Measurements from ENCODE around the gene RTN4IP1.
"Not testable (repeated sequence)": the region's sequence is repeated elsewhere in the genome, so short reads cannot be mapped to it uniquely, and the experiment has no call there.

RTN4IP1 gene

GRCh38 chr6:106629103-106629858 is at the start of gene RTN4IP1, which contains the start of gene QRSL1:
TSS of gene RTN4IP1 (minus strand) at chr6:106629498. CDS start at chr6:106629021, 477 bp downstream.
TSS of gene QRSL1 (plus strand) at chr6:106629578. CDS start at chr6:106629682, 104 bp downstream.
- DNase-seq: peak; percentile 5 to 80

GRCh38 chr6:106677282-106677681 is 48.0 kb upstream of the RTN4IP1 start:
- DNase-seq: no peak

- DNase-seq: no peak
These were observed 45.4 kb upstream of the RTN4IP1 start for GRCh38 chr6:106674541-106675229.

- no peak for DNase-seq
These were observed 42.4 kb upstream of the RTN4IP1 start for GRCh38 chr6:106671651-106672050.

- DNase-seq: no peak
These were observed 40.9 kb upstream of the RTN4IP1 start for GRCh38 chr6:106670236-106670635.

GRCh38 chr6:106667022-106667402 is 37.7 kb upstream of the RTN4IP1 start:
- DNase-seq: no peak

- DNase-seq: no peak
These were observed 37.2 kb upstream of the RTN4IP1 start for GRCh38 chr6:106666282-106667021.

GRCh38 chr6:106662458-106662857 is 33.2 kb upstream of the RTN4IP1 start:
- no peak for DNase-seq

- no peak for DNase-seq
These were observed 30.6 kb upstream of the RTN4IP1 start for GRCh38 chr6:106659859-106660258.

GRCh38 chr6:106658469-106658868 is 29.2 kb upstream of the RTN4IP1 start:
- DNase-seq: no peak

GRCh38 chr6:106648651-106649308 is 19.5 kb upstream of the RTN4IP1 start:
- DNase-seq: no peak

GRCh38 chr6:106643061-106643460 is 13.8 kb upstream of the RTN4IP1 start:
- no peak for DNase-seq

- no peak for DNase-seq
These were observed 13.2 kb upstream of the RTN4IP1 start for GRCh38 chr6:106642476-106642875.

- DNase-seq: no peak
These were observed 10.5 kb upstream of the RTN4IP1 start for GRCh38 chr6:106639812-106640211.

- no peak for DNase-seq
These were observed 8.5 kb upstream of the RTN4IP1 start for GRCh38 chr6:106637717-106638341.

GRCh38 chr6:106637051-106637716 is 7.9 kb upstream of the RTN4IP1 start:
- no peak for DNase-seq

GRCh38 chr6:106634565-106634964 is 5.3 kb upstream of the RTN4IP1 start:
- DNase-seq: no peak

GRCh38 chr6:106631346-106631745 is 2.0 kb upstream of the RTN4IP1 start:
- DNase-seq: no peak

GRCh38 chr6:106630366-106630765 is 1.1 kb upstream of the RTN4IP1 start:
- no peak for DNase-seq

- DNase-seq: no peak
These were observed 513 bp upstream of the RTN4IP1 start for GRCh38 chr6:106629859-106630163.

- DNase-seq: no peak
These were observed 618 bp downstream of the RTN4IP1 start for GRCh38 chr6:106628658-106629102.

GRCh38 chr6:106627760-106628159 is 1.5 kb downstream of the RTN4IP1 start:
- DNase-seq: not testable (repeated sequence)

Data from cerebellar nuclear complex (tissue), 1 donor.